HL-60/S4 treated with retinoic acid at 250 ng/mL for 4 days and 3 days (cell line): ENCODE results near the gene TIMMDC1.

Experiments used
- in situ Hi-C: fragments of 300-500 bp; cut with MboI; formaldehyde crosslinking; loops from 2 replicates; pipeline ENCODE4 v1.7.0; 2022; ENCODE audit warnings: low sequenced_read_pairs

Gene TIMMDC1

GRCh38 chr3:119508172-119508845, 10.0 kb downstream of the TIMMDC1 start:
- in situ Hi-C loops: no loop called here

- in situ Hi-C loops: no loop called here
These were observed 12.3 kb downstream of the TIMMDC1 start for GRCh38 chr3:119510690-119511089.

DNA sequence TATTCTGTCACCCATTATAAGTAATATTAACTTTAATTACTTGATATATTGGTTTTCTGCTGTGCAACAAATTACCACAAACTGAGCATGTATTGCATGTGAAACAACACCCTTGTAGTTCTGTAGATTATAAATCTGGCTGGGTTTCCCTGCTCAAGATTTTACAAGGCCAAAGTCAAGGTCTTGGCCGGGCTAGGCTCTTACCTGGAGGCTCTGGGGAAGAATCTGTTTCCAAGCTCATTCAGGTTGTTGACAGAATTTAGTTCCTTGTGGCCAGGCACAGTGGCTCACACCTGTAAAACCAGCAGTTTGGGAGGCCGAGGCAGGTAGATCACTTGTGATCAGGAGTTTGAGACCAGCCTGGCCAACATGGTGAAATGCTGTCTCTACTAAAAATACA, 16.3 kb downstream of the TIMMDC1 start:
- in situ Hi-C loops: no loop called here

- in situ Hi-C loops: no loop called here
These were observed 18.8 kb downstream of the TIMMDC1 start for GRCh38 chr3:119517112-119517511.

DNA sequence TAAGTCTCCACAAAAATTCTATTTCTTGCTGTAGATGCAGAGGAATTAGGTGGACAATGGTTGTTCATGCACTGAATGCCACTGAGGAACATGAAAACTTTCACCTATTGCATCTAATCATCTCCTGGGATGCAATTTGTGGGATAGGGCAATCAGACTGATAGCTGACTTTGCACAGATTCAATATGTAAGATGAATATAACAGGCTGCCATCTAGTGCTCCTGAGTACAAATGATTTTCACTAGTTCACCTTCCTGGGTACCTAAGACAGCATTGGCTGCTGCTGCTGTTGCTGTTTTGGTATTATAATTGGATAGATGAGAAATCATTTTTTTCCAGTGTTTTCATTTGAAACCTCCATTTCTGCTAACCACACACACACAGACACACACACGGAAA, 19.7 kb downstream of the TIMMDC1 start:
- in situ Hi-C loops: no loop called here

GRCh38 chr3:119524931-119525662, 26.8 kb downstream of the TIMMDC1 start:
- in situ Hi-C loops: no loop called here

GRCh38 chr3:119527714-119528113, 29.4 kb downstream of the TIMMDC1 start:
- in situ Hi-C loops: no loop called here

- in situ Hi-C loops: no loop called here
These were observed 31.5 kb downstream of the TIMMDC1 start for GRCh38 chr3:119529883-119530282.

DNA sequence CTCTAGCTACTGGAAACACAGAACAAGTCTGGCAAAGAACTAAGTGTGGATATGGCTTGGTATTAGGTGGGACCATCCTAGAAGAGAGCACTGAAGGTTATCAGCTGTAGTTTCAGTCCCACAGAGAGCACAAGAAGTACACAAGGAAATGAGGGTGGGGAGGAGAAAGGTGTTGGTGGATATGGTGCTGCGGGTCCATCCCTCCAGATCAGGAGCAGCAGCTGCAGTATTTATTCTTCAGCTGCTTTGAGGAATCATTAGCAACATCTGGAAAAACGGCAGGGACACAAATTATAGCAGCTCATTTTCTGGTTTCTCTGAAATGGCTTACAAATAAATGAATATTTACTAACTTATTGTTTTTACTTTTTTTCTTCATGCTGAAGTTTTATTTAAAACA, 32.1 kb downstream of the TIMMDC1 start:
- in situ Hi-C loops: no loop called here

DNA sequence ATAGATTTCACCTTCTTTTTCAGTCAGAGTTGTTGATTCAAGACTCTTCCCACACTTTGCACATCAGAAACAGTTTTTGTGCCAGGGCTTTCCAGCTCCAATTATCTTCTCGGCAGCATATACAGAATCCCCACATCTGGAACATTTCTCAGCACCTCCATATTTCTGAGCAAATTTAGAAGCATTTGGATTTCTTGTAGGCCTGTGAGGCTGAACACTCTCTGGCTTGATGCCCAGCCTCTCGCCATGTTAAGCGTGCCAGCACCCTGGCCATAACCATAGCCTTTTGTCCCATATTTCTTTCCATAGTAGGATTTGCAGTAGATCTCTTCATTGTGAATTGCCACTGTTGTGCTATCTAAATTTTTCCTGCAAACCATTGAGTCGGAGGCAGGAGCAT, 32.8 kb downstream of the TIMMDC1 start:
- in situ Hi-C loops: no loop called here

- in situ Hi-C loops: no loop called here
These were observed 35.9 kb downstream of the TIMMDC1 start for GRCh38 chr3:119534296-119534695.

GRCh38 chr3:119536757-119537156, 38.4 kb downstream of the TIMMDC1 start:
- in situ Hi-C loops: no loop called here

DNA sequence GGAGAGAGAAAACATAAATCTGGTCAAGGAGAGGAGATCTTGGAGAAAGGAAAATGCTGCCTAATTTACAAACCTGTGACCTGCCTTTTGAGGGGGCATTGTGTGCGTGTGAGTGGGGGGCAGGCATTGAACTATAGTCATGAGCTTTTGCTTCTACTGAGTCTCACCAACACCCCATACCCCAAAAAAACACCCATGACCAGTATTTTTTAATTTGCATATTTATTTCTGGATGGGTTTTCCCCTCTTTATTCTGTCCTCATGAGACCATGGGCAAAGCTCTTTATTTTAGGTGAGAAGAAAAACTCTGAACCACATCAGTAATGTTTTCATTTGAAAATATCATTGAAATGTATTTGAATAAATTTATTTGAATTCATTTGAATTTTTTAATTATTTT, 40.4 kb downstream of the TIMMDC1 start:
- in situ Hi-C loops: no loop called here

GRCh38 chr3:119541547-119541946, 43.2 kb downstream of the TIMMDC1 start:
- in situ Hi-C loops: no loop called here

- in situ Hi-C loops: no loop called here
These were observed 43.9 kb downstream of the TIMMDC1 start for GRCh38 chr3:119542168-119542767.

- in situ Hi-C loops: no loop called here
These were observed 44.8 kb downstream of the TIMMDC1 start for GRCh38 chr3:119543147-119543546.

GRCh38 chr3:119547227-119547626, 48.9 kb downstream of the TIMMDC1 start:
- in situ Hi-C loops: no loop called here

GRCh38 chr3:119548341-119548740, 50.0 kb downstream of the TIMMDC1 start:
- in situ Hi-C loops: no loop called here

- in situ Hi-C loops: loop anchor here (25.0 kb wide), 1 partner anchor 663 kb away; no protein-coding TSS in a partner anchor
These were observed 52.0 kb downstream of the TIMMDC1 start for GRCh38 chr3:119550192-119550910.

DNA sequence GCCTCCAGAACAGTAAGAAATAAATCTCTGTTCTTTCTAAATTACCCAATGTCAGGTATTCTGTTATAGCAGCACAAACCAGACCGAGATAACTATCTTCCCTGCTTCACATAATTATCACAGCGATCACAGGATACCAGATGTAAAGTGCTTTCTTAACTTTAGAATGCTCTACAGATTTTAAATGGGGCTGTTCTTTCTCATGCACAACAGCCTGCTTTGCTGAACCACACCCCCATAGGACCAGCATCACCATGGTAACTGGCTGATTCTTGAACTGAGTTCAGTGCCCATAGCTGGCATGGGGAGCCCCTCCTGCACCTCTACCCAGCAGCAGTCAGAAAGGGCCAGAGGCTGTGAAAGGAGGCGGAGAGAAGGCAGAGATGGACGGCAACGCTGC, 53.3 kb downstream of the TIMMDC1 start:
- in situ Hi-C loops: loop anchor here (25.0 kb wide), 1 partner anchor 664 kb away; no protein-coding TSS in a partner anchor

DNA sequence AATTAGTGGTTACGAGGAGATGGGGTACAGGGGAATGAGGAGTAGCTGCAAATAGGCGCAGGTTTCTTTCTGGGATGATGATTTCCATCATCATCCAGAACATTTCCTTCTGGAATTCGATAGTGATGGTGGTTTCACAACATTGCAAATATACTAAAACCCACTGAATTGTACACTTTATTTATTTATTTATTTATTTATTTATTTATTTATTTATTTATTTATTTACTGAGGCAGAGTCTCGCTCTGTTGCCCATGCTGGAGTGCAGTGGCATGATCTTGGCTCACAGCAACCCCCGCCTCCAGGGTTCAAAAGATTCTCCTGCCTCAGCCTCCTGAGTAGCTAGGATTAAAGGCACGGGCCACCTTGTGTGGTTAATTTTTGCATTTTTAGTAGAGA, 54.6 kb downstream of the TIMMDC1 start:
- in situ Hi-C loops: loop anchor here (25.0 kb wide), 1 partner anchor 666 kb away; no protein-coding TSS in a partner anchor
